GM12878 (cell line): ENCODE data around the gene SLC4A3. TPM values are rescaled to one million over a fixed set of nuclear protein-coding genes. Genes with fewer than 3 reads are reported as not detected.
A peak's percentile ranks its signal among the peaks of the same experiment; 100 is the strongest.

Experiments
- ASH2L ChIP-seq: fragments of 300-600, 200-600 bp; sonication (generic); IDR thresholded peaks from 2 replicates; pipeline ENCODE4 v1.6.1; 2017; ENCODE audit warnings: low read depth, mild to moderate bottlenecking, borderline replicate concordance
- ATF2 ChIP-seq: IDR thresholded peaks from 2 replicates; pipeline ENCODE4 v1.6.1; 2012; ENCODE audit warnings: low read length, inconsistent platforms
- BCL11A ChIP-seq: IDR thresholded peaks from 2 replicates; pipeline ENCODE4 v1.6.1; 2011; ENCODE audit warnings: low read depth, low read length
- CHD2 ChIP-seq: IDR thresholded peaks from 2 replicates; pipeline ENCODE4 v1.6.1; 2011; ENCODE audit warnings: low read depth, low read length, improper control_type of control experiment, borderline replicate concordance
- CREB1 ChIP-seq: IDR thresholded peaks from 2 replicates; pipeline ENCODE4 v1.6.1; 2012; ENCODE audit warnings: low read depth, mild to moderate bottlenecking, inconsistent platforms
- CUX1 ChIP-seq: IDR thresholded peaks from 2 replicates; pipeline ENCODE4 v1.6.1; 2012; ENCODE audit warnings: improper control_type of control experiment, low read depth, low read length; ENCODE audit not compliant: insufficient replicate concordance
- ESRRA ChIP-seq: IDR thresholded peaks from 2 replicates; pipeline ENCODE4 v1.6.1; 2012; ENCODE audit warnings: mild to moderate bottlenecking, low read length, improper control_type of control experiment
- HCFC1 ChIP-seq: fragments of 150-350 bp; IDR thresholded peaks from 2 replicates; pipeline ENCODE4 v1.6.1; 2014; ENCODE audit warnings: low read length
- HDGF ChIP-seq: fragments of 450-650 bp; IDR thresholded peaks from 2 replicates; pipeline ENCODE4 v1.6.1; 2016; ENCODE audit warnings: antibody characterized with exemption
- IRF4 ChIP-seq: IDR thresholded peaks from 2 replicates; pipeline ENCODE4 v1.6.1; 2011; ENCODE audit warnings: low read depth, low read length
- MTA2 ChIP-seq: fragments of 450-650 bp; IDR thresholded peaks from 2 replicates; pipeline ENCODE4 v1.6.1; 2016; ENCODE audit warnings: low read depth, mild to moderate bottlenecking, moderate library complexity
- MXI1 ChIP-seq: fragments of 150-350 bp; IDR thresholded peaks from 2 replicates; pipeline ENCODE4 v1.6.1; 2011; ENCODE audit warnings: low read depth, mild to moderate bottlenecking, inconsistent platforms, low read length, improper control_type of control experiment
- NFIC ChIP-seq: IDR thresholded peaks from 2 replicates; pipeline ENCODE4 v1.6.1; 2012; ENCODE audit warnings: low read depth, mild to moderate bottlenecking, inconsistent platforms, low read length, moderate library complexity
- PAX5 ChIP-seq: IDR thresholded peaks from 2 replicates; pipeline ENCODE4 v1.6.1; 2011; ENCODE audit warnings: low read depth, low read length, borderline replicate concordance
- RB1 ChIP-seq: fragments of 450-650 bp; formaldehyde crosslinking; IDR thresholded peaks from 2 replicates; pipeline ENCODE4 v1.6.1; 2017; ENCODE audit warnings: mild to moderate bottlenecking, borderline replicate concordance
- SIN3A ChIP-seq: IDR thresholded peaks from 2 replicates; pipeline ENCODE4 v1.6.1; 2012; ENCODE audit warnings: low read depth, low read length, improper control_type of control experiment
- SMAD1 ChIP-seq: fragments of 450-650 bp; IDR thresholded peaks from 2 replicates; pipeline ENCODE4 v1.6.1; 2018; ENCODE audit warnings: mild to moderate bottlenecking, low read depth; ENCODE audit not compliant: partially characterized antibody
- TARDBP ChIP-seq: IDR thresholded peaks from 2 replicates; pipeline ENCODE4 v1.6.1; 2016; ENCODE audit warnings: borderline replicate concordance
- TBL1XR1 ChIP-seq: IDR thresholded peaks from 2 replicates; pipeline ENCODE4 v1.6.1; 2012; ENCODE audit warnings: low read depth, low read length, improper control_type of control experiment
- YY1 ChIP-seq: IDR thresholded peaks from 2 replicates; pipeline ENCODE4 v1.6.1; 2011; ENCODE audit warnings: low read depth, mild to moderate bottlenecking, low read length
- ZBTB40 ChIP-seq: fragments of 450-650 bp; IDR thresholded peaks from 2 replicates; pipeline ENCODE4 v1.6.1; 2016; ENCODE audit warnings: mild to moderate bottlenecking, moderate library complexity, borderline replicate concordance
- polyA plus RNA-seq, 11 experiments: library from polyadenylated mRNA; depleted of rRNA in 4 of 11; unstranded in 6 of 11; stranded (reverse) in 5 of 11; fragments of >200 nt; fragmentation: Nextera tagmentation in 4 of 11; fragmentation: Illumina TruSeq in 1 of 11; extraction: Ambion mirVana in 4 of 11; extraction: Trizol in 1 of 11; gene quantifications; 1 replicate in 1 of 11; 2 replicates in 10 of 11; pipeline versions ENCODE4 v1.2.1 to v1.2.3, GENCODE V29; 2011 to 2016; ENCODE audit warnings: inconsistent platforms in 2 of 11, missing spikeins in 2 of 11, low read depth in 1 of 11
- total RNA-seq, 4 experiments: library from RNA; depleted of rRNA in 3 of 4; stranded (reverse); fragments of >200 nt in 3 of 4; fragmentation: Illumina TruSeq in 1 of 4; extraction: Trizol in 1 of 4; gene quantifications; 2 replicates each; pipeline versions ENCODE4 v1.2.1 to v1.2.3, GENCODE V29; 2013 to 2021

The SLC4A3 gene
- total and polyA plus RNA-seq, 10 of the 15 experiments (the other 5 are each of a cell fraction or from before 2014, with no cell fraction given), result 0.05 to 0.08 TPM; not detected in 8

- TF ChIP-seq ZBTB40, result peak; percentile 98
- TF ChIP-seq PAX5, result no peak
- 0 out of 2 replicates have a peak, but pooled peaks have one; percentile 65 for TF ChIP-seq RB1
- no peak for TF ChIP-seq ESRRA
- TF ChIP-seq BCL11A, result no peak
- peak; percentile 23; the same call in 1 of the 2 replicates for TF ChIP-seq MTA2
- TF ChIP-seq ASH2L, result no peak; the same call in 1 of the 2 replicates
- TF ChIP-seq CUX1, result no peak
- no peak for TF ChIP-seq ATF2
- TF ChIP-seq SIN3A, result peak; percentile 98
- peak; percentile 84 for TF ChIP-seq YY1
- TF ChIP-seq CHD2, result peak; percentile 80
- TF ChIP-seq HDGF, result no peak
- TF ChIP-seq IRF4, result no peak; the same call in 1 of the 2 replicates
- peak; percentile 59 for TF ChIP-seq HCFC1
- peak; percentile 32; the same call in 1 of the 2 replicates for TF ChIP-seq TARDBP
- TF ChIP-seq TBL1XR1, result peak; percentile 48; the same call in 1 of the 2 replicates
- TF ChIP-seq CREB1, result peak; percentile 92
- TF ChIP-seq SMAD1, result peak; percentile 44
- peak; percentile 97 for TF ChIP-seq MXI1
- no peak for TF ChIP-seq NFIC
Observed at GRCh38 chr2:219597552-219598307, 29.7 kb upstream of the SLC4A3 start, which contains the start of gene STK11IP (continued).
